Spleen (tissue), 11 donors: ENCODE results near the gene SETD7. TPM values are rescaled to one million over a fixed set of nuclear protein-coding genes. Genes with fewer than 3 reads are reported as not detected.
A peak's percentile ranks its signal among the peaks of the same experiment; 100 is the strongest.

Experiments used
- DNase-seq: peaks from one replicate; pipeline ENCODE4 v3.0.0-alpha.2; 2020
- H3K27ac ChIP-seq, 8 donors: fragments of 200-600 bp; sonication (generic) in 7 of 8; 1 replicate in 4 of 8; 2 replicates in 4 of 8; pipeline versions ENCODE4 v1.5.0 to v1.8.0; 2016 to 2021; ENCODE audit warnings: inconsistent platforms in 4 of 8, mild to moderate bottlenecking in 4 of 8, moderate library complexity in 1 of 8
- H3K27me3 ChIP-seq, 7 donors: fragments of 200-600 bp; sonication (generic) in 6 of 7; replicated peaks in 1 of 7; 1 replicate in 4 of 7; 2 replicates in 3 of 7; pipeline versions ENCODE4 v1.5.0 to v1.8.0; 2016 to 2021; ENCODE audit warnings: inconsistent platforms in 3 of 7, mild to moderate bottlenecking in 1 of 7
- H3K36me3 ChIP-seq, 6 donors: fragments of 200-600 bp; sonication (generic) in 5 of 6; 1 replicate in 4 of 6; 2 replicates in 2 of 6; pipeline versions ENCODE4 v1.5.0 to v1.8.0; 2016 to 2021; ENCODE audit warnings: inconsistent platforms in 2 of 6
- H3K4me1 ChIP-seq, 6 donors: fragments of 200-600 bp; sonication (generic) in 5 of 6; 1 replicate in 3 of 6; 2 replicates in 3 of 6; pipeline versions ENCODE4 v1.5.0 to v1.8.0; 2016 to 2021; ENCODE audit warnings: inconsistent platforms in 3 of 6
- H3K4me3 ChIP-seq, 8 donors: fragments of 200-600 bp; sonication (generic) in 7 of 8; 1 replicate in 4 of 8; 2 replicates in 4 of 8; pipeline versions ENCODE4 v1.5.0 to v1.8.0; 2016 to 2021; ENCODE audit warnings: inconsistent platforms in 4 of 8, mild to moderate bottlenecking in 4 of 8, moderate library complexity in 2 of 8
- H3K9me3 ChIP-seq, 8 donors: fragments of 200-600 bp; sonication (generic) in 7 of 8; 1 replicate in 4 of 8; 2 replicates in 4 of 8; pipeline versions ENCODE4 v1.5.0 to v1.8.0; 2016 to 2021; ENCODE audit warnings: inconsistent platforms in 4 of 8
- POLR2A ChIP-seq, 3 donors: fragments of 450-650 bp; IDR thresholded peaks; one replicate each; pipeline ENCODE4 v1.5.1; 2017; ENCODE audit warnings: antibody characterized with exemption in 3 of 3, mild to moderate bottlenecking in 1 of 3
- POLR2AphosphoS5 ChIP-seq, 3 donors: sonication (generic); formaldehyde crosslinking; IDR thresholded peaks; one replicate each; pipeline ENCODE4 v1.5.1; 2017; ENCODE audit warnings: antibody characterized with exemption in 3 of 3
- WGBS, 5 donors: extraction: QIAGEN DNeasy Blood & Tissue Kit in 3 of 5; methylation state at CpG; one replicate each; pipeline versions ENCODE4 v1.1.5 to v1.1.7; 2013 to 2018; 5-methylcytosine and 5-hydroxymethylcytosine counted together
- intact Hi-C: fragments of 100-400 bp; cut with DNase I; formaldehyde crosslinking; loops from one replicate; pipeline ENCODE4 v1.15.0; 2023; ENCODE audit warnings: low total_unique reads
- polyA plus RNA-seq, 3 donors: library from polyadenylated mRNA; stranded (reverse); fragments of 200-250 nt; gene quantifications; one replicate each; pipeline ENCODE4 v1.2.1, GENCODE V29; 2013
- total RNA-seq, 7 donors: library from RNA; depleted of rRNA in 3 of 7; stranded (reverse); fragments of >200 nt in 3 of 7; fragmentation: NEBNext Ultra II Directional in 4 of 7; extraction: Animal tissue kit (Norgen Biotek cat#: 25700) in 4 of 7; gene quantifications; one replicate each; pipeline versions ENCODE4 v1.1.0 to v1.2.1, GENCODE V29; 2016 to 2021
- TF ChIP-seq, protein P1 (sequence below), 11 experiments: fragments of 200-600 bp in 7 of 11; fragments of 450-650 bp in 4 of 11; sonication (generic) in 4 of 11; IDR thresholded peaks in 8 of 11; conservative IDR thresholded peaks in 3 of 11; 1 replicate in 7 of 11; 2 replicates in 4 of 11; pipeline versions ENCODE4 v1.4.0 to v1.8.0; 2016 to 2021; ENCODE audit warnings: antibody characterized with exemption in 11 of 11, inconsistent platforms in 4 of 11, mild to moderate bottlenecking in 1 of 11
- donor health status: healthy with polysubstance abuse.
- donor health status: DM: no; HTN: no; CAD: no; lungs with moderate emphysema.
- donor health status: DM: no; HTN: no; CAD: no.
- donor health status: Bipolar disorder and iron deficiency.
- donor health status: healthy.
- donor health status: DM: no; HTN: no; CAD: no.
- donor health status: DM: yes; HTN: yes; CAD: no.

Gene SETD7
- total and polyA plus RNA-seq, 10 donors: 5.0 to 45.4 (median 30.8) TPM

DNA sequence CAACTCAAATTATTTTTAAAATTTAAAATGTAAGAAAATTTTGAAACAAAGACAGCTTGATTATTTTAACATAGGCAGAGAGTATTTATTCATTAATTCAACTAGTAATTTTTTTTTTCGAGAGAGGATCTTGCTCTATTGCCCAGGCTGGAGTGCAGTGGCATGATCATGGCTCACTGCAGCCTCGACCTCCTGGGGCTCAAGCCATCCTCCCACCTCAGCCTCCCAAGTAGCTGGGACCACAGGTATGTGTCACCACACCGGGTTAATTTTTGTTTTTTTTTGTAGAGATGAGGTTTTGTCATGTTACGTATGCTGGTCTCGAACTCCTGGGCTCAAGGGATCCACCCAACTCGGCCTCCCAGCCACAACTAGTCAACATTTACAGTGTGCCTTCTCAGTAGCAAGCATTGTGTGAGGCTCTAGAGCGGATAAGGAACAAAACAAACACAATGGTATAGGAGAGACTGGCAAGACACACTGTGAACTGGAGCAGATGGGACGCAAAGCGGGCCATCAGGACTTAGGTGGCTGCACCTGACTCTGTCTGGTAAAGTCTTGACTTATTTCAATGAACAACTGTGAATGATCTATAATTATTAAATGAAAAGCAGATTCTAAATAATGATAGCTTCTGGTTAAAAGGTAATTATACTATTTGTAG is 21.6 kb downstream of the SETD7 start:
- no peak overlapping the region for H3K4me3 ChIP-seq
- H3K9me3 ChIP-seq: no peaks in the 10 kb centered on the region
- WGBS, 5 donors: 90 to 96% (median 96%) methylated on average over 9 of the region's 9 CpGs
- intact Hi-C loops: loop anchor here (10.0 kb wide), 1 partner anchor 500 kb away; no protein-coding TSS in a partner anchor
- H3K27ac ChIP-seq: no peak overlapping the region
- peaks cover 0 to 41% (median 12%) of the 10 kb centered on the region in 6 donors for H3K36me3 ChIP-seq
- peaks cover 0 to 9% (median 2%) of the 10 kb centered on the region in 6 donors for H3K4me1 ChIP-seq
- no peak for DNase-seq
- TF ChIP-seq POLR2A (IDR thresholded peaks at IDR 0.05) (no peak), POLR2AphosphoS5 (IDR thresholded peaks at IDR 0.05) (no peak)
- TF ChIP-seq, protein P1, sequence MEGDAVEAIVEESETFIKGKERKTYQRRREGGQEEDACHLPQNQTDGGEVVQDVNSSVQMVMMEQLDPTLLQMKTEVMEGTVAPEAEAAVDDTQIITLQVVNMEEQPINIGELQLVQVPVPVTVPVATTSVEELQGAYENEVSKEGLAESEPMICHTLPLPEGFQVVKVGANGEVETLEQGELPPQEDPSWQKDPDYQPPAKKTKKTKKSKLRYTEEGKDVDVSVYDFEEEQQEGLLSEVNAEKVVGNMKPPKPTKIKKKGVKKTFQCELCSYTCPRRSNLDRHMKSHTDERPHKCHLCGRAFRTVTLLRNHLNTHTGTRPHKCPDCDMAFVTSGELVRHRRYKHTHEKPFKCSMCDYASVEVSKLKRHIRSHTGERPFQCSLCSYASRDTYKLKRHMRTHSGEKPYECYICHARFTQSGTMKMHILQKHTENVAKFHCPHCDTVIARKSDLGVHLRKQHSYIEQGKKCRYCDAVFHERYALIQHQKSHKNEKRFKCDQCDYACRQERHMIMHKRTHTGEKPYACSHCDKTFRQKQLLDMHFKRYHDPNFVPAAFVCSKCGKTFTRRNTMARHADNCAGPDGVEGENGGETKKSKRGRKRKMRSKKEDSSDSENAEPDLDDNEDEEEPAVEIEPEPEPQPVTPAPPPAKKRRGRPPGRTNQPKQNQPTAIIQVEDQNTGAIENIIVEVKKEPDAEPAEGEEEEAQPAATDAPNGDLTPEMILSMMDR (IDR thresholded peaks at IDR 0.05 in 8 of 11, conservative IDR thresholded peaks at IDR 0.05 in 3 of 11): no peak
- no peaks in the 10 kb centered on the region for H3K27me3 ChIP-seq

DNA sequence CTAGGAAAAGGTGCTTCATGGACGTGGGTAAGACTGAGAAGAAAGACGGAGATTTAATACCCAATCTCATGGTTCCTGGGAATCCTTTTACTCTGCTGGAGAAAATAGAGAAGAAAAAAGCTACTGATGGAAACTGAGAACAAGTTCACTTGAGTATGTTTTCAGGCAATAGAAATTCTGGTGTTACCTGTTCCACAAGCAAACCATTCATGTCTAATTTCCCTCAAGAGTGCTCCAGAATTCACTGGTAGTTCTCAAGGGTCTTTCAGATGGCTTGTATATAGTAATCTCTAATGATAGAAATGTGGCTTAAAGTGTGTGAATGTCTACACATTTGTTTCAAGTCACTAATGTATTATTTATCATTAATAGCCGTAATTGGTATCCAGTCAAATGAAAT is 22.5 kb downstream of the SETD7 start:
- TF ChIP-seq POLR2A (IDR thresholded peaks at IDR 0.05) (no peak), POLR2AphosphoS5 (IDR thresholded peaks at IDR 0.05) (no peak)
- TF ChIP-seq, protein P1 (IDR thresholded peaks at IDR 0.05 in 8 of 11, conservative IDR thresholded peaks at IDR 0.05 in 3 of 11): no peak
- H3K4me3 ChIP-seq: no peak overlapping the region
- 63 to 97% (median 80%) methylated on average over 3 of the region's 3 CpGs for WGBS, 5 donors
- H3K9me3 ChIP-seq: no peaks in the 10 kb centered on the region
- DNase-seq: no peak
- intact Hi-C loops: loop anchor here (10.0 kb wide), 1 partner anchor 499 kb away; no protein-coding TSS in a partner anchor
- H3K4me1 ChIP-seq: peaks cover 0 to 18% (median 4%) of the 10 kb centered on the region in 6 donors
- H3K27ac ChIP-seq: no peak overlapping the region
- H3K27me3 ChIP-seq: no peaks in the 10 kb centered on the region
- H3K36me3 ChIP-seq: peaks cover 0 to 50% (median 16%) of the 10 kb centered on the region in 6 donors

DNA sequence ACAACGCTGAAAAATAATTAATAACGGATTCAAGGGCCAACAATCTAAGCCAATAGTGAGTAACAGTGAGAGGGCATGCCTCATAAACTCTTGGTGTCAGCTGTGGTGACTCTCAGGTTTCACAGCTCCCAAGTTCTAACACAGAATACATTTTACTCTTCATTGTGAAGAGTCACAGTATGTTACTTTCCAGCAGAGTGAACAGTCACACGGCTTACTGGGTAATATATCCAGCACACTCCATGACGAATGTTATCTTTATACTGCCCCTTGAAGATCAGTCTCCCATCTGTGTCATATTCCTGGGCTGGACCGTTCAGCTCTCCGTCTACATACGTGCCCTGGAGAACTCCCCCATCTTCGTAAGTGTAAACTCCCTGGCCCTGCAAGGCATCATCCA is 23.1 kb downstream of the SETD7 start:
- peaks cover 0 to 56% (median 21%) of the 10 kb centered on the region in 6 donors for H3K36me3 ChIP-seq
- peaks cover 0 to 21% (median 4%) of the 10 kb centered on the region in 6 donors for H3K4me1 ChIP-seq
- DNase-seq: no peak
- no peak overlapping the region for H3K27ac ChIP-seq
- no peak overlapping the region for H3K4me3 ChIP-seq
- no peaks in the 10 kb centered on the region for H3K9me3 ChIP-seq
- no peaks in the 10 kb centered on the region for H3K27me3 ChIP-seq
- WGBS, 5 donors: 81 to 88% (median 86%) methylated on average over 8 of the region's 8 CpGs
- intact Hi-C loops: loop anchor here (10.0 kb wide), 1 partner anchor 498 kb away; no protein-coding TSS in a partner anchor
- no peak for TF ChIP-seq POLR2AphosphoS5 (IDR thresholded peaks at IDR 0.05)
- TF ChIP-seq, protein P1 (IDR thresholded peaks at IDR 0.05 in 8 of 11, conservative IDR thresholded peaks at IDR 0.05 in 3 of 11): no peak
- TF ChIP-seq POLR2A (IDR thresholded peaks at IDR 0.05): no peak

DNA sequence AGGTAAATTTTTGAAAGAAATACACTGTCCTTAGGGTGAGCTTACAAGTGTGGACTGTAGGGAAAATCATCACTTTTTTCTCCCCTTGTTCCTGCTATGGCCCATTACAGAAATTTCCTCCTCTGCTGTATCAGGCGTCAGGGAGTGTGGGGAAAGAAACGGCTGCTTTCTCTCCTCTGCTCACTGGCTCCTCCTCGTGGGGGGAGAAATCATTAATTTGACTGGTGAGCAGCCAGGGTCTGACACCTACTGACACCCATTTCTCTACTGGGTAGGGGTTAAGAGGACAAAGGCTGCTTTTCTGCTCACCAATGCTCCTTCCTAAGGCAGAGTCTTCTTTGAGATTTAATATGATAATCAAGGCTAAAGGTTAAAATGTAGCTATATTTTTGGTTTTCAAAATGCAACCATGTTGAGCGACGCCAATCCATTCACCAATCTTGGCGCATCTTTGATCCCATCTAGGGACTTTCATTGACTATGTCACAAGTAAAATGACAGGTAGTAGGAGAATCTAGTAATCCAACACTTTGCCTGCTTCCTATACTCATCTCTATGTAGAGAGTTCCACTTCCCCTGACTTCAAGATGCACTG is 25.1 kb downstream of the SETD7 start:
- peaks cover 0 to 32% (median 4%) of the 10 kb centered on the region in 6 donors for H3K4me1 ChIP-seq
- TF ChIP-seq POLR2AphosphoS5 (IDR thresholded peaks at IDR 0.05): peak in 1 of 3 donors; percentile 42
- TF ChIP-seq, protein P1 (IDR thresholded peaks at IDR 0.05 in 8 of 11, conservative IDR thresholded peaks at IDR 0.05 in 3 of 11): peak in 9 of 11 experiments; percentile 40 to 66 (median 59)
- no peak for TF ChIP-seq POLR2A (IDR thresholded peaks at IDR 0.05)
- 50 to 55% (median 51%) methylated on average over 6 of the region's 6 CpGs for WGBS, 5 donors
- H3K27me3 ChIP-seq: no peaks in the 10 kb centered on the region
- intact Hi-C loops: loop anchor here (10.0 kb wide), 1 partner anchor 496 kb away; no protein-coding TSS in a partner anchor
- peaks cover 0 to 64% (median 27%) of the 10 kb centered on the region in 6 donors for H3K36me3 ChIP-seq
- DNase-seq: no peak
- no peak overlapping the region for H3K27ac ChIP-seq
- H3K4me3 ChIP-seq: no peak overlapping the region
- H3K9me3 ChIP-seq: no peaks in the 10 kb centered on the region
